Hepatocyte (in vitro differentiated cells): ENCODE measurements around the gene SCIN. TPM values are rescaled to one million over a fixed set of nuclear protein-coding genes. Genes with fewer than 3 reads are reported as not detected.

Experiments used
- DNase-seq: peaks from one replicate; pipeline ENCODE4 v3.0.0-alpha.2; 2016; ENCODE audit warnings: low spot score
- H2AFZ ChIP-seq: fragments of 200-600 bp; sonication (generic); 2 replicates; pipeline ENCODE4 v1.6.0; 2016; ENCODE audit warnings: antibody characterized with exemption, mild to moderate bottlenecking
- H3K27ac ChIP-seq: fragments of 200-600 bp; sonication (generic); 2 replicates; pipeline ENCODE4 v1.5.1; 2016; ENCODE audit warnings: mild to moderate bottlenecking
- H3K27me3 ChIP-seq: fragments of 200-600 bp; sonication (generic); 2 replicates; pipeline ENCODE4 v1.6.1; 2016
- H3K36me3 ChIP-seq: fragments of 200-600 bp; sonication (generic); replicated peaks from 2 replicates; pipeline ENCODE4 v1.5.1; 2016; ENCODE audit warnings: low read depth; ENCODE audit not compliant: insufficient read depth
- H3K4me1 ChIP-seq: fragments of 200-600 bp; sonication (generic); 2 replicates; pipeline ENCODE4 v1.5.1; 2016; ENCODE audit warnings: mild to moderate bottlenecking, moderate library complexity; ENCODE audit not compliant: insufficient read depth
- H3K4me2 ChIP-seq: fragments of 200-600 bp; sonication (generic); 2 replicates; pipeline ENCODE4 v1.6.0; 2016
- H3K4me3 ChIP-seq: fragments of 200-600 bp; sonication (generic); 2 replicates; pipeline ENCODE4 v1.5.1; 2016; ENCODE audit warnings: mild to moderate bottlenecking
- H3K79me2 ChIP-seq: fragments of 200-600 bp; sonication (generic); 2 replicates; pipeline ENCODE4 v1.6.0; 2017; ENCODE audit warnings: mild to moderate bottlenecking
- H3K9me2 ChIP-seq: fragments of 200-600 bp; sonication (generic); replicated peaks from 2 replicates; pipeline ENCODE4 v1.6.0; 2017; ENCODE audit warnings: mild to moderate bottlenecking; ENCODE audit not compliant: insufficient read depth
- H3K9me3 ChIP-seq: fragments of 200-600 bp; sonication (generic); 2 replicates; pipeline ENCODE4 v1.5.1; 2016; ENCODE audit warnings: low read depth, mild to moderate bottlenecking
- H4K20me1 ChIP-seq: fragments of 200-600 bp; sonication (generic); 2 replicates; pipeline ENCODE4 v1.6.0; 2016; ENCODE audit warnings: mild to moderate bottlenecking; ENCODE audit not compliant: insufficient read depth, poor library complexity, severe bottlenecking
- EZH2 ChIP-seq: fragments of 200-600 bp; sonication (generic); IDR thresholded peaks from 2 replicates; pipeline ENCODE4 v1.6.1; 2016; ENCODE audit warnings: antibody characterized with exemption, mild to moderate bottlenecking, borderline replicate concordance
- EZH2phosphoT487 ChIP-seq: fragments of 200-600 bp; sonication (generic); IDR thresholded peaks from one replicate; pipeline ENCODE4 v1.6.1; 2018; ENCODE audit warnings: antibody characterized with exemption, mild to moderate bottlenecking, low read depth, moderate library complexity; ENCODE audit not compliant: unreplicated experiment, severe bottlenecking
- WGBS: methylation state at CpG from one replicate; pipeline ENCODE4 v1.1.6; 2016; ENCODE audit warnings: low lambda C conversion rate; ENCODE audit errors: missing lambda C conversion rate; 5-methylcytosine and 5-hydroxymethylcytosine counted together
- polyA plus RNA-seq: library from polyadenylated mRNA; unstranded; fragments of >200 nt; fragmentation: Nextera tagmentation; extraction: Ambion mirVana; gene quantifications from 2 replicates; pipeline ENCODE4 v1.2.1, GENCODE V29; 2016
- total RNA-seq: library from RNA; depleted of rRNA; stranded (reverse); fragments of >200 nt; gene quantifications from 2 replicates; pipeline ENCODE4 v1.2.3, GENCODE V29; 2014
- TF ChIP-seq, protein P1 (sequence below): fragments of 200-600 bp; sonication (generic); IDR thresholded peaks from 2 replicates; pipeline ENCODE4 v1.5.1; 2016; ENCODE audit warnings: antibody characterized with exemption, mild to moderate bottlenecking; ENCODE audit not compliant: poor library complexity

The SCIN gene
- total and polyA plus RNA-seq, 2 experiments from 2014 or later, result 6.3 to 6.7 TPM

- Histone ChIP-seq H3K79me2 (no peaks in the 10 kb centered on the region), H3K4me2 (no peak overlapping the region), H3K9me2 (no peaks in the 10 kb centered on the region), H3K9me3 (no peaks in the 10 kb centered on the region), H3K4me3 (no peak overlapping the region), H4K20me1 (no peaks in the 10 kb centered on the region), H3K27ac (no peak overlapping the region), H3K4me1 (peaks cover 5% of the 10 kb centered on the region), H2AFZ (no peak overlapping the region), H3K27me3 (no peaks in the 10 kb centered on the region), H3K36me3 (no peaks in the 10 kb centered on the region)
- no peak for DNase-seq
- 26% methylated on average over 3 of the region's 3 CpGs for WGBS
- no peak for TF ChIP-seq EZH2
- TF ChIP-seq EZH2phosphoT487, result no peak
- TF ChIP-seq, protein P1, sequence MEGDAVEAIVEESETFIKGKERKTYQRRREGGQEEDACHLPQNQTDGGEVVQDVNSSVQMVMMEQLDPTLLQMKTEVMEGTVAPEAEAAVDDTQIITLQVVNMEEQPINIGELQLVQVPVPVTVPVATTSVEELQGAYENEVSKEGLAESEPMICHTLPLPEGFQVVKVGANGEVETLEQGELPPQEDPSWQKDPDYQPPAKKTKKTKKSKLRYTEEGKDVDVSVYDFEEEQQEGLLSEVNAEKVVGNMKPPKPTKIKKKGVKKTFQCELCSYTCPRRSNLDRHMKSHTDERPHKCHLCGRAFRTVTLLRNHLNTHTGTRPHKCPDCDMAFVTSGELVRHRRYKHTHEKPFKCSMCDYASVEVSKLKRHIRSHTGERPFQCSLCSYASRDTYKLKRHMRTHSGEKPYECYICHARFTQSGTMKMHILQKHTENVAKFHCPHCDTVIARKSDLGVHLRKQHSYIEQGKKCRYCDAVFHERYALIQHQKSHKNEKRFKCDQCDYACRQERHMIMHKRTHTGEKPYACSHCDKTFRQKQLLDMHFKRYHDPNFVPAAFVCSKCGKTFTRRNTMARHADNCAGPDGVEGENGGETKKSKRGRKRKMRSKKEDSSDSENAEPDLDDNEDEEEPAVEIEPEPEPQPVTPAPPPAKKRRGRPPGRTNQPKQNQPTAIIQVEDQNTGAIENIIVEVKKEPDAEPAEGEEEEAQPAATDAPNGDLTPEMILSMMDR, result no peak
These were observed 11.4 kb downstream of the SCIN start for GRCh38 chr7:12581897-12582296.

GRCh38 chr7:12582362-12582761, 11.8 kb downstream of the SCIN start:
- no peaks in the 10 kb centered on the region for H3K9me3 ChIP-seq
- H3K4me3 ChIP-seq, result no peak overlapping the region
- no peaks in the 10 kb centered on the region for H3K9me2 ChIP-seq
- no peak for TF ChIP-seq EZH2phosphoT487
- no peak for TF ChIP-seq EZH2
- TF ChIP-seq, protein P1, result no peak
- 70% methylated on average over 3 of the region's 3 CpGs for WGBS
- no peak overlapping the region for H3K4me2 ChIP-seq
- H3K79me2 ChIP-seq, result no peaks in the 10 kb centered on the region
- no peaks in the 10 kb centered on the region for H3K27me3 ChIP-seq
- no peak overlapping the region for H2AFZ ChIP-seq
- no peak overlapping the region for H3K27ac ChIP-seq
- no peak for DNase-seq
- no peaks in the 10 kb centered on the region for H4K20me1 ChIP-seq
- H3K4me1 ChIP-seq, result peaks cover 5% of the 10 kb centered on the region
- no peaks in the 10 kb centered on the region for H3K36me3 ChIP-seq

DNA sequence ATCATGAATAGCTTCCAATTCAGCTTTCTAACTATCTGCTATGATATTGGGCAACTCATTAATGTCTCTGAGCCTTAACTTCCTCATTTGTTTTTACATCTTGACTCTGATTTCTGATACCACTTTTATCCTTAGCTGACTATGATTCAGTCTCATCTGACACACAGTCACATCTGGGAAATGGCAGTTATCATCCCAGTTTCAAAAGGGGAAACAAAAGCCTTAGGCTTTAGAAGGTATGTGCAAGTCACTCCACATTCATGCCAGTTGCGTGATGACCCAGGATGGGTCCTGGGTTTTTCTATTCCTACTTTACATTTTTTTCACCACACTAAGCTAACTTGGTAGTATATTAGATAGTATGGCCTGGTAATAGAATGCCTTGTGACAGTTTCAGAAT, 12.7 kb downstream of the SCIN start:
- no peaks in the 10 kb centered on the region for H4K20me1 ChIP-seq
- H3K27ac ChIP-seq, result no peak overlapping the region
- H2AFZ ChIP-seq, result no peak overlapping the region

More for the DNA sequence above, 12.7 kb downstream of the SCIN start:
- Histone ChIP-seq H3K27me3 (no peaks in the 10 kb centered on the region), H3K79me2 (no peaks in the 10 kb centered on the region), H3K4me2 (no peak overlapping the region), H3K4me1 (peaks cover 5% of the 10 kb centered on the region), H3K4me3 (no peak overlapping the region), H3K9me2 (no peaks in the 10 kb centered on the region), H3K9me3 (no peaks in the 10 kb centered on the region), H3K36me3 (no peaks in the 10 kb centered on the region)
- TF ChIP-seq, protein P1, result no peak
- TF ChIP-seq EZH2phosphoT487 (no peak), EZH2 (no peak)
- no peak for DNase-seq
- 94% methylated on average over 1 of the region's 1 CpG for WGBS
